H1 (cell line): ENCODE data around the gene NT5C1B. TPM values are rescaled to one million over a fixed set of nuclear protein-coding genes. Genes with fewer than 3 reads are reported as not detected.

Experiments
- ASH2L ChIP-seq: fragments of 200-600, 300-600 bp; sonication (generic); IDR thresholded peaks from one replicate; pipeline ENCODE4 v1.7.1; 2017; ENCODE audit warnings: low read length
- CBX5 ChIP-seq: fragments of 300-800, 300-1000 bp; sonication (generic); IDR thresholded peaks from 2 replicates; pipeline ENCODE4 v1.7.1; 2016; ENCODE audit warnings: antibody characterized with exemption, low read length, low read depth
- EGR1 ChIP-seq: IDR thresholded peaks from 2 replicates; pipeline ENCODE4 v1.6.1; 2011; ENCODE audit warnings: low read depth, low read length, borderline replicate concordance
- NRF1 ChIP-seq: IDR thresholded peaks from 2 replicates; pipeline ENCODE4 v1.6.1; 2011; ENCODE audit warnings: mild to moderate bottlenecking, low read depth, low read length, improper control_type of control experiment
- TAF7 ChIP-seq: optimal IDR thresholded peaks from 2 replicates; pipeline ENCODE3; 2011; ENCODE audit warnings: low read depth, mild to moderate bottlenecking, inconsistent platforms, low read length, moderate library complexity, borderline replicate concordance
- TCF12 ChIP-seq: IDR thresholded peaks from 2 replicates; pipeline ENCODE4 v1.6.1; 2011; ENCODE audit warnings: low read depth, mild to moderate bottlenecking, low read length
- polyA plus RNA-seq, 7 experiments: library from polyadenylated mRNA; depleted of rRNA in 3 of 7; stranded (reverse) in 5 of 7; unstranded in 2 of 7; fragments of >200 nt in 5 of 7; fragments of 200-250 nt in 2 of 7; gene quantifications; 1 replicate in 5 of 7; 2 replicates in 1 of 7; 4 replicates in 1 of 7; pipeline versions ENCODE4 v1.2.1 to v1.2.3, GENCODE V29; 2011 to 2013; ENCODE audit warnings: missing spikeins in 2 of 7, mixed read lengths in 2 of 7
- total RNA-seq: library from RNA; stranded (reverse); fragmentation: NEBNext Ultra II Directional; extraction: Animal tissue kit (Norgen Biotek cat#: 25700); gene quantifications from 2 replicates; pipeline ENCODE4 v1.2.1, GENCODE V29; 2021

The NT5C1B gene
- total and polyA plus RNA-seq, 2 of the 8 experiments (the other 6 are each of a cell fraction or from before 2014, with no cell fraction given): not detected

DNA sequence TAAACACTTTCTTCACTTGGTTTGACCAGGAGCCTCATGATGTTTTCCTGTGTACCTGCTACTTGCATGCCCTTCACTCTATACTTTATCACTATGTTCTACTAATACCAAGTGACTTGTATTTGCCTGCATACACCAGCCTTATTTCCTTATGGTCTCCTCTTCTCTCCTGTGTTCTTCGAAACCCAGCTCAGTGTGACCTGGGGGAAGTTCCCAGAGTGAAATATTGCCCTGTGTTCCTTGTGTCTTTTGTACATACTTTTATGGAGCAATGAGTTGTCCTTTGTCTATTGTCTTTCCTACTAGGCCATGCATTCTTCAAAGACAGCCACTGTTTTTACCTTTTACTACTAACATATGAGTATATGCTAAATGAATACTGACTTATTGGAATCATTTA lies 567 bp downstream of the NT5C1B start (continued):
- TF ChIP-seq TAF7 (no peak), ASH2L (no peak), EGR1 (no peak), TCF12 (no peak), NRF1 (no peak), CBX5 (no peak)
